Adrenal gland (tissue), 5 donors: ENCODE measurements around the gene LIMS1.
"Not testable (repeated sequence)": the region's sequence is repeated elsewhere in the genome, so short reads cannot be mapped to it uniquely, and the experiment has no call there.

Experiments used
- POLR2A ChIP-seq, 2 donors: fragments of 450-650 bp; IDR thresholded peaks; one replicate each; pipeline ENCODE4 v1.6.1; 2017; ENCODE audit warnings: antibody characterized with exemption in 2 of 2, mild to moderate bottlenecking in 2 of 2, moderate library complexity in 1 of 2
- TF ChIP-seq, protein P1 (sequence below), 6 experiments: fragments of 450-650 bp in 4 of 6; fragments of 200-600 bp in 2 of 6; sonication (generic) in 1 of 6; IDR thresholded peaks; 1 replicate in 5 of 6; 2 replicates in 1 of 6; pipeline versions ENCODE4 v1.5.1 to v1.8.0; 2016 to 2021; ENCODE audit warnings: antibody characterized with exemption in 6 of 6, mild to moderate bottlenecking in 2 of 6, moderate library complexity in 1 of 6
- donor health status: DM: no; HTN: no; CAD: no.

DNA sequence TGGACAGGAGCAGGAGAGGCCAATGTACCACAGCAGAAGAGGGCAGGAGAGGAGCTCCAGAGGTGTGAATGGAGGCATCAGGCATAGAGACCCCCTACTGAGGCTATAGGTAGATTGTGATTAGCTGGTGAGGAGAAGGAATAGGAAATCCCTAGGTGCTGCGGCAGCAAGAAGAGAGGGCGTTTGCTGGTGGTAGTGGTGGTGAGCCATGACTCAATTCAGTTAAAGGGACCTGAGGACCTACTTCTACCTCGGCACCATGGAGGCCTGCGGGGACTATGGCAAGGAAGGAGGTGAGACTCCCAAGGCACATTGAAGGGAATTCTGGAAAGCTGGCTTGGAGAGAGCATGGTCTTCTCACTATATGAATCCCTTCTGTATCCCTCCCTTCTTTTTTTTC lies 127.2 kb downstream of the LIMS1 start:
- TF ChIP-seq, protein P1, sequence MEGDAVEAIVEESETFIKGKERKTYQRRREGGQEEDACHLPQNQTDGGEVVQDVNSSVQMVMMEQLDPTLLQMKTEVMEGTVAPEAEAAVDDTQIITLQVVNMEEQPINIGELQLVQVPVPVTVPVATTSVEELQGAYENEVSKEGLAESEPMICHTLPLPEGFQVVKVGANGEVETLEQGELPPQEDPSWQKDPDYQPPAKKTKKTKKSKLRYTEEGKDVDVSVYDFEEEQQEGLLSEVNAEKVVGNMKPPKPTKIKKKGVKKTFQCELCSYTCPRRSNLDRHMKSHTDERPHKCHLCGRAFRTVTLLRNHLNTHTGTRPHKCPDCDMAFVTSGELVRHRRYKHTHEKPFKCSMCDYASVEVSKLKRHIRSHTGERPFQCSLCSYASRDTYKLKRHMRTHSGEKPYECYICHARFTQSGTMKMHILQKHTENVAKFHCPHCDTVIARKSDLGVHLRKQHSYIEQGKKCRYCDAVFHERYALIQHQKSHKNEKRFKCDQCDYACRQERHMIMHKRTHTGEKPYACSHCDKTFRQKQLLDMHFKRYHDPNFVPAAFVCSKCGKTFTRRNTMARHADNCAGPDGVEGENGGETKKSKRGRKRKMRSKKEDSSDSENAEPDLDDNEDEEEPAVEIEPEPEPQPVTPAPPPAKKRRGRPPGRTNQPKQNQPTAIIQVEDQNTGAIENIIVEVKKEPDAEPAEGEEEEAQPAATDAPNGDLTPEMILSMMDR (IDR thresholded peaks at IDR 0.05), result not testable (repeated sequence)
- not testable (repeated sequence) for TF ChIP-seq POLR2A (IDR thresholded peaks at IDR 0.05)
